AG10803 (cell line): ENCODE measurements around the gene LMAN2.
A peak's percentile ranks its signal among the peaks of the same experiment; 100 is the strongest.
"Not testable (repeated sequence)": the region's sequence is repeated elsewhere in the genome, so short reads cannot be mapped to it uniquely, and the experiment has no call there.

Source experiments
- DNase-seq: peaks from one replicate; pipeline ENCODE4 v3.0.0; 2010; ENCODE audit warnings: low read depth
- H3K4me3 ChIP-seq: 2 replicates; pipeline ENCODE4 v1.5.1; 2011; ENCODE audit warnings: mild to moderate bottlenecking, low read length, control low read depth
- TF ChIP-seq, protein P1 (sequence below): conservative IDR thresholded peaks from 2 replicates; pipeline ENCODE4 v1.5.1; 2011; ENCODE audit warnings: mild to moderate bottlenecking, low read length, control low read depth, inconsistent platforms

Gene LMAN2

DNA sequence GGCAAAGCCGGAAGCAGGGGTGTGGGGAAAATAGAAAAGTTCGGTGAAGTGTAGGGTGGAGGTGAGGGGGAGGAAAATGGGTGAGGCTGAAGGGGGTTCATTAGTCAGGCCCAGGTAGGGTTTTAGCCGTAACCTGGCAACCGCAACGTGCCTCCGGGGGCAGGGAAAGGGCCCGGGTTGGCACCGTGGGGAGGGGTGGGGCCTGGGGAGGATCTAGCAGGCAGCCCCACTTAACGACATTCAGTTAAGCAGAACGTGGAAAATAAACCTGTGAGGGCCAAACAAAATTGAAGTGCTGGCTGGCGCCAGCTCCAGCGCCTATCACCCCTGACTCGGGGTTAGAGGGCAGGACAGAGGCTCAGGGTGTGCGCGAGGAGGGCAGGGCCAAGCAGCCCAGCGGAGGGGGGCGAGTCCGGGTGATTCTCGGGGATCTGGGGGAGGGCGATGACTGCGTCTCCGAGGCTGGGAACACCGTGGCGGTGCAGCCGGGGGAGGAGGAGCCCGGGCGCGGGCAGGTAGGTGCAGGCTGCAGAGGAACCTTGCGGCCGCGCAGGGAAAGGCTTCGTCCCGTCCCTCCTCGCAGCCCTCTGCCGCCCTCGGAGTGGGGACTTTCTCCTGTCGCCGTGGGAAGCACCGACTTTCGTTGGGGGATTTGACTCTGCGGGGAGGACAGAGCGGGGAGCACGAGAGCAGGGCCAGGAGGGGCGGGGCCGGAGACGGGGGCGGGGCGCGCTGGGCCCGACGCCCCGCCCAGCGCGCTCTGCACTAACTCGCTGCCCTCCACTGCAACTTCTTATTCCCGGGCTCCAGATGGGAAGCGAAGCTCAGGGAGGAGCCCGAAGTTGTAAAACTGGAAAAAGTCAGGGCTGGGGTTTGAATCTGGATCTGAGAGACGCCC is 11.4 kb upstream of the LMAN2 start:
- TF ChIP-seq, protein P1, sequence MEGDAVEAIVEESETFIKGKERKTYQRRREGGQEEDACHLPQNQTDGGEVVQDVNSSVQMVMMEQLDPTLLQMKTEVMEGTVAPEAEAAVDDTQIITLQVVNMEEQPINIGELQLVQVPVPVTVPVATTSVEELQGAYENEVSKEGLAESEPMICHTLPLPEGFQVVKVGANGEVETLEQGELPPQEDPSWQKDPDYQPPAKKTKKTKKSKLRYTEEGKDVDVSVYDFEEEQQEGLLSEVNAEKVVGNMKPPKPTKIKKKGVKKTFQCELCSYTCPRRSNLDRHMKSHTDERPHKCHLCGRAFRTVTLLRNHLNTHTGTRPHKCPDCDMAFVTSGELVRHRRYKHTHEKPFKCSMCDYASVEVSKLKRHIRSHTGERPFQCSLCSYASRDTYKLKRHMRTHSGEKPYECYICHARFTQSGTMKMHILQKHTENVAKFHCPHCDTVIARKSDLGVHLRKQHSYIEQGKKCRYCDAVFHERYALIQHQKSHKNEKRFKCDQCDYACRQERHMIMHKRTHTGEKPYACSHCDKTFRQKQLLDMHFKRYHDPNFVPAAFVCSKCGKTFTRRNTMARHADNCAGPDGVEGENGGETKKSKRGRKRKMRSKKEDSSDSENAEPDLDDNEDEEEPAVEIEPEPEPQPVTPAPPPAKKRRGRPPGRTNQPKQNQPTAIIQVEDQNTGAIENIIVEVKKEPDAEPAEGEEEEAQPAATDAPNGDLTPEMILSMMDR: no peak
- DNase-seq: peak; percentile 20
- peak overlapping the region; percentile 55 for H3K4me3 ChIP-seq

DNA sequence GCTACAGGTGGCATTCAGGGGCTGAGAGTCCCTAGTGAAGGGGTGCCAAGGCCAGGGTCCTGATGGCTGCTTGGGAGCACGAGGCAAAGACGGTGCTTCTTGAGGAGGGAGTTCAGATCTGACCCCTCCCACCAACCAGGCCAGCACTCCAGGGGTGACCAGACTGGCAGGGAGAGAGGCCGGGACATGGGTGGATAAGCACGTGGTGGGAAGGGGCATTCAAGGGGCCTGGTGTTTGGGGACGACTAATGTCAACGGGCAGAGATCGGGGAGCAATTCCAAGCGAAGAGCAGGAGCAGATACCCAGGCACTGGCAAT is 10.8 kb upstream of the LMAN2 start:
- H3K4me3 ChIP-seq: no peak overlapping the region
- DNase-seq: no peak
- TF ChIP-seq, protein P1: no peak

DNA sequence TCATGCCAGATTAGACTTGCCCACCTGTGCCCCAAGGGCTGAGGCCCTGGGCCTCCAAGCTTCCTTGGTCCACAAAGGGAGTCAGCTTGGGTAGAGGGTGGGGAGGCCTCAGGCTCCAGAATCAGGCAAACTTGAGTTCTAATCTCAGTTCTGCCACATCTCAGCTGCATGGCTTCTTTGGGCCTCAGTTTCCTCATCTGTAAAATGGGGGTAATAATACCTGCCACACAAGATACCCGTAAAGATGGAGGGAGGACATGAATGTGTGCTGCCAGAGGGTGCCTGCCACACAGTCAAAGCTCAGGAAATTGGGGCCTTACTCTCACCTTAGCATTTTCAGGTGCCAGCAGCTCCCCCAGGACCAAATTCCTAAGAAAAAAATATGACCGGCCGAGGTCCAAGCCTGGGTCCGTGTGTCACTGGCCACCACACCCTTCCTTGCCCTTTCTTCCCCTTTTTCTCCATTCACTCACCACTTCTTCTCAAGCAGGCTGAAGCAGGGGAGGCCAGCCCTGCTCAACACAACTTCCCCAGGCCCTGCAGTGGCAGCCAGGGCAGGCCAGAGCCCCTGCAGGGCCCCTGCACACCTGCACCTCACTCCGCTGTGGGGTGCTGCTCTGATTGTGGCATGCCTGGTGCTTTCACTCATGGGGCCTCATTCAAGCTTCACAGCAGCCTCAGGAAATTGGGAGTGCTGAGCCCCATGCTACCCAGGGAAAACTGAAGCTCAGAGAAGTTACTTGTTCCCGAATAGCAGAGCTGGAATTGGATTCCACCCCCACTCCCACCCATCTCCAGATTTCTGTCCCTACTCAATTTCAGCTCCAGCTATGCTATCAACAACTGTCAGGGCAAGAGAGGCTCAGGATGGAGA is 10.2 kb upstream of the LMAN2 start:
- TF ChIP-seq, protein P1: no peak
- DNase-seq: no peak
- H3K4me3 ChIP-seq: no peak overlapping the region

DNA sequence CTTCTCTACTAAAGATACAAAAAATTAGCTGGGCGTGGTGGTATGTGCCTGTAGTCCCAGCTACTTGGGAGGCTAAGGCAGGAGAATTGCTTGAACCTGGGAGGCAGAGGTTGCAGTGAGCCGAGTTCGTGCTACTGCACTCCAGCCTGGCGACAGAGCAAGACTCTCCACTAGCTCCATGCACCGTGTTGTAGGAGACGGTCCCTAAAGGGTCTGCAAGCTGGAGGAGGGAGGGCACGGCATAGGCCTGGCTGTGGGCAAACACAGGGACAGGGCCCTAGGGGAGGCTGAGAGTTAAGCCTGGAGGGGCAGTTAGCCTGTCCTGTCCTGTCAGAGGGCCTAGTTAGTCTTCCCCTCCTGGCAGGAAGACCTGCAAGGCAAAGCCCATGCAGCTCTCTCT is 9.3 kb upstream of the LMAN2 start:
- not testable (repeated sequence) for DNase-seq, H3K4me3 ChIP-seq

DNA sequence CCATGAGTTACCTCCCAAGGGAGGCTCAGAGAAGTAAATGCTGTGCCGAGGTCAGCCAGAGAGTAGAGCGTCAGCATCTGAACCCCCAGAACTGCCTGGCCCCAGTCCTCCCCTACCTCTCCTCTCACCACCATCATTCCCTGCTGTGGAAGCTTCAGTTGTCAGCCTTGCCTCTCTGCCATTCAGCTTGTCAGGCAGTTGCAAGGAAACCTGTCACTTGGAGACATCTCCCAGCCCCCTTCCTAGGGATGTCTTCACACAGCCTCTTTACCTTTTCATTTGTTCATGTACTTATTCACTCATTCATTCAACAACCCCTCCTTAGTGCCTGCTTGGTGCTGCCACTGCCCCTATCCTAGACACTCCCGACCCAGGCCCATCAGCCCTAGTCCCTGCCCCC is 8.4 kb upstream of the LMAN2 start:
- TF ChIP-seq, protein P1: no peak
- H3K4me3 ChIP-seq: no peak overlapping the region
- DNase-seq: no peak

DNA sequence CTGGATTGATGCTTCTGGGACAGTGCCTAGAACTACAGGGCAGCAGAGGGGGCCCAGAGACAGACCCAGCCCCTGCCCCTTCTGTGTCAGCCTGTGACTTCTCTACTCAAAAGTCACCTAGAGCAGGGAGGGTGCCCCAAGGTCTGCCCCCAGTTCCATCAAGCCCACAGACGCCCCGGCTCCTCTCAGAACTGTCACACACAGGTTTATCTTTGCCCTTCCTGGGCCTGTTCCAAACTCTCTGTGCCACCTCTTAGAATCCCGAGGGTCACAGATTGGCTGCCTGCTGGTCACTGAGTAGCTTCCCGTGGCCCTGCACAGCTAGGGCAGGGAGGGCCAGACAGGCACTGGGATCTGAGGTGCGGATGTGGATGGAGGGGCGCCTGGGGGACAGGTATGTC is 8.0 kb upstream of the LMAN2 start:
- H3K4me3 ChIP-seq: no peak overlapping the region
- TF ChIP-seq, protein P1: no peak
- no peak for DNase-seq

DNA sequence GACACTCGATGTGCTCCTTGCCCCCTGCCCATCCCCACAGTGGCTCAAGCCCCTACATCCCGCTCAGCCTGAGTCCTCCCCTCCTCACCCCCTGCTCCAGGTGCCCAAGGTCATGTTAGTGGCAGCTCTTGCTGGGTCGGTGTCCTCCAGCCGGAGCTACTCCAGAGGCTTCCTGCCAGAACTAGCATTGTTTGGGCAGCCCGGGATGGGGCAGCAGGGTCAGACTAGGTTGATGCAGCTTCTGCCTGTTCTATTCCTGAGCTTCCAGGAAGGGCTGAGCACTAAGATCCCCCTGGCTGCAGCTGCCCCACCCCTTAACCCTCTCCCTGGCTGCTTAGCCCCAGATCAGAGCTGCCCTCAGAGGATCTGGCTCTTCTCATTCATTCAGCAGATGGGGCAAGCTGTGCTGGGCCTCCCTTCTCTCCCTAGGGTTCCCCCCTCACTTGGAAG is 6.9 kb upstream of the LMAN2 start:
- TF ChIP-seq, protein P1: no peak
- DNase-seq: no peak
- H3K4me3 ChIP-seq: no peak overlapping the region
